Liver (tissue), 9 donors: ENCODE data around the gene CHIT1. TPM values are rescaled to one million over a fixed set of nuclear protein-coding genes. Genes with fewer than 3 reads are reported as not detected.

Experiments
- DNase-seq: peaks from one replicate; pipeline ENCODE4 v3.0.0-alpha.2; 2017; ENCODE audit warnings: low spot score
- H3K27ac ChIP-seq, 2 donors: one replicate each; pipeline ENCODE4 v1.7.0; 2013; ENCODE audit warnings: inconsistent platforms in 2 of 2, low read length in 2 of 2, control low read depth in 1 of 2, low read depth in 1 of 2, mild to moderate bottlenecking in 1 of 2
- H3K27me3 ChIP-seq, 4 donors: one replicate each; pipeline versions ENCODE4 v1.6.1 to v1.7.0; 2013; ENCODE audit warnings: low read length in 3 of 4, inconsistent platforms in 1 of 4, mild to moderate bottlenecking in 1 of 4, moderate library complexity in 1 of 4; ENCODE audit not compliant: control insufficient read depth in 4 of 4, insufficient read depth in 4 of 4
- H3K36me3 ChIP-seq, 4 donors: one replicate each; pipeline versions ENCODE4 v1.6.1 to v1.7.0; 2013; ENCODE audit warnings: low read length in 3 of 4, mild to moderate bottlenecking in 3 of 4, low read depth in 1 of 4, moderate library complexity in 1 of 4; ENCODE audit not compliant: control insufficient read depth in 4 of 4, insufficient read depth in 3 of 4
- H3K4me1 ChIP-seq, 4 donors: one replicate each; pipeline versions ENCODE4 v1.6.1 to v1.7.0; 2013; ENCODE audit warnings: low read length in 3 of 4, mild to moderate bottlenecking in 3 of 4, moderate library complexity in 1 of 4; ENCODE audit not compliant: control insufficient read depth in 4 of 4, insufficient read depth in 4 of 4
- H3K4me3 ChIP-seq, 3 donors: one replicate each; pipeline versions ENCODE4 v1.6.1 to v1.7.0; 2013; ENCODE audit warnings: low read length in 3 of 3, control low read depth in 1 of 3, low read depth in 1 of 3, mild to moderate bottlenecking in 1 of 3
- H3K9ac ChIP-seq, 2 donors: one replicate each; pipeline ENCODE4 v1.7.0; 2013; ENCODE audit warnings: low read length in 2 of 2, mild to moderate bottlenecking in 2 of 2, moderate library complexity in 2 of 2, control low read depth in 1 of 2, low read depth in 1 of 2
- H3K9me3 ChIP-seq, 4 donors: one replicate each; pipeline versions ENCODE4 v1.6.1 to v1.7.0; 2013; ENCODE audit warnings: low read length in 3 of 4; ENCODE audit not compliant: control insufficient read depth in 4 of 4
- ATF3 ChIP-seq: IDR thresholded peaks from 2 replicates; pipeline ENCODE4 v1.6.1; 2016; ENCODE audit warnings: antibody characterized with exemption
- CTCF ChIP-seq: fragments of 150-350 bp; IDR thresholded peaks from 2 replicates; pipeline ENCODE4 v1.5.1; 2017; ENCODE audit warnings: improper control_type of control experiment, low read depth, low read length; ENCODE audit not compliant: missing input control
- EGR1 ChIP-seq, 2 donors: IDR thresholded peaks; 2 replicates each; pipeline ENCODE4 v1.6.1; 2016 to 2018; ENCODE audit warnings: antibody characterized with exemption in 2 of 2, low read depth in 2 of 2
- FOXA1 ChIP-seq: IDR thresholded peaks from 2 replicates; pipeline ENCODE4 v1.6.1; 2016; ENCODE audit warnings: antibody characterized with exemption
- FOXA2 ChIP-seq: IDR thresholded peaks from 2 replicates; pipeline ENCODE4 v1.6.1; 2016; ENCODE audit warnings: antibody characterized with exemption
- GABPA ChIP-seq, 2 donors: IDR thresholded peaks in 1 of 2; conservative IDR thresholded peaks in 1 of 2; 2 replicates each; pipeline ENCODE4 v1.6.1; 2016; ENCODE audit warnings: antibody characterized with exemption in 2 of 2, mild to moderate bottlenecking in 1 of 2, moderate library complexity in 1 of 2
- HNF4A ChIP-seq, 2 donors: conservative IDR thresholded peaks; 2 replicates each; pipeline ENCODE4 v1.6.1; 2016; ENCODE audit warnings: antibody characterized with exemption in 2 of 2, mild to moderate bottlenecking in 2 of 2
- HNF4G ChIP-seq: IDR thresholded peaks from 2 replicates; pipeline ENCODE4 v1.6.1; 2016; ENCODE audit warnings: antibody characterized with exemption
- JUND ChIP-seq, 2 donors: IDR thresholded peaks; 2 replicates each; pipeline ENCODE4 v1.6.1; 2016; ENCODE audit warnings: antibody characterized with exemption in 2 of 2
- MAX ChIP-seq: IDR thresholded peaks from 2 replicates; pipeline ENCODE4 v1.6.1; 2016; ENCODE audit warnings: antibody characterized with exemption
- NR2F2 ChIP-seq: IDR thresholded peaks from 2 replicates; pipeline ENCODE4 v1.6.1; 2016; ENCODE audit warnings: antibody characterized with exemption
- RAD21 ChIP-seq, 2 donors: IDR thresholded peaks; 2 replicates each; pipeline ENCODE4 v1.6.1; 2016; ENCODE audit warnings: antibody characterized with exemption in 2 of 2, mild to moderate bottlenecking in 2 of 2
- REST ChIP-seq: IDR thresholded peaks from 2 replicates; pipeline ENCODE4 v1.6.1; 2016; ENCODE audit warnings: antibody characterized with exemption, mild to moderate bottlenecking
- RXRA ChIP-seq, 2 donors: IDR thresholded peaks; 2 replicates each; pipeline ENCODE4 v1.6.1; 2017 to 2018; ENCODE audit warnings: antibody characterized with exemption in 2 of 2, mild to moderate bottlenecking in 1 of 2
- TAF1 ChIP-seq: conservative IDR thresholded peaks from 2 replicates; pipeline ENCODE4 v1.6.1; 2016; ENCODE audit warnings: antibody characterized with exemption, mild to moderate bottlenecking
- YY1 ChIP-seq: IDR thresholded peaks from 2 replicates; pipeline ENCODE4 v1.6.1; 2016; ENCODE audit warnings: antibody characterized with exemption, mild to moderate bottlenecking
- ZBTB33 ChIP-seq: IDR thresholded peaks from 2 replicates; pipeline ENCODE4 v1.6.1; 2016; ENCODE audit warnings: antibody characterized with exemption
- WGBS: extraction: QIAGEN DNeasy Blood & Tissue Kit; methylation state at CpG from one replicate; pipeline ENCODE4 v1.1.7; 2013; 5-methylcytosine and 5-hydroxymethylcytosine counted together
- polyA plus RNA-seq, 2 donors: library from polyadenylated mRNA; stranded (reverse) in 1 of 2; unstranded in 1 of 2; fragments of 200-250 nt in 1 of 2; fragments of >200 nt in 1 of 2; fragmentation: Nextera tagmentation in 1 of 2; extraction: Ambion mirVana in 1 of 2; gene quantifications; one replicate each; pipeline versions ENCODE4 v1.2.1 to v1.2.3, GENCODE V29; 2013 to 2015
- total RNA-seq, 2 donors: library from RNA; depleted of rRNA; stranded (reverse); fragments of >200 nt; gene quantifications; one replicate each; pipeline ENCODE4 v1.2.3, GENCODE V29; 2014
- donor health status: healthy.
- donor health status: healthy.
- donor health status: healthy.
- donor health status: healthy.
- donor health status: healthy.

CHIT1 gene
- total and polyA plus RNA-seq, 4 donors, result under 0.01 to 0.07 TPM; not detected in 2

GRCh38 chr1:203169770-203170520 lies 59.5 kb downstream of the CHIT1 start:
- no peaks in the 10 kb centered on the region for H3K27me3 ChIP-seq
- no peak overlapping the region for H3K27ac ChIP-seq
- WGBS, result 85% methylated on average over 21 of the region's 21 CpGs
- no peak for DNase-seq
- H3K4me3 ChIP-seq, result no peak overlapping the region
- H3K9ac ChIP-seq, result no peak overlapping the region
- TF ChIP-seq ZBTB33 (no peak), EGR1 (IDR thresholded peaks at IDR 0.05; ENCODE audit: low read depth in 2 of 2) (no peak), REST (no peak), FOXA1 (no peak), JUND (IDR thresholded peaks at IDR 0.05) (no peak), ATF3 (no peak), FOXA2 (no peak), MAX (no peak), HNF4G (no peak), TAF1 (no peak), RAD21 (IDR thresholded peaks at IDR 0.05) (no peak), YY1 (no peak), HNF4A (conservative IDR thresholded peaks at IDR 0.05) (no peak), GABPA (IDR thresholded peaks at IDR 0.05 in 1 of 2, conservative IDR thresholded peaks at IDR 0.05 in 1 of 2) (no peak), RXRA (IDR thresholded peaks at IDR 0.05) (no peak), NR2F2 (no peak), CTCF (no peak)
- no peaks in the 10 kb centered on the region for H3K36me3 ChIP-seq
- no peaks in the 10 kb centered on the region for H3K4me1 ChIP-seq
- H3K9me3 ChIP-seq, result no peaks in the 10 kb centered on the region
